Hepatic stellate cell (primary cell): ENCODE measurements around the gene IRAK1BP1.
"Not testable (repeated sequence)": the region's sequence is repeated elsewhere in the genome, so short reads cannot be mapped to it uniquely, and the experiment has no call there.

Experiments used
- DNase-seq: peaks from one replicate; pipeline ENCODE4 v3.0.0; 2011; ENCODE audit warnings: low spot score

IRAK1BP1 gene

GRCh38 chr6:78867370-78868040 lies at the start of gene IRAK1BP1:
Gene IRAK1BP1, plus strand, starts transcription at chr6:78867551. Its CDS starts 26 bp downstream, at chr6:78867577.
- peak; percentile 78 for DNase-seq

- DNase-seq, result no peak
Measured at GRCh38 chr6:78824045-78824444, 43.3 kb upstream of the IRAK1BP1 start.

- no peak for DNase-seq
Measured at GRCh38 chr6:78829407-78829806, 37.9 kb upstream of the IRAK1BP1 start.

GRCh38 chr6:78830805-78831204 lies 36.5 kb upstream of the IRAK1BP1 start:
- DNase-seq, result no peak

GRCh38 chr6:78831492-78831891 lies 35.9 kb upstream of the IRAK1BP1 start:
- no peak for DNase-seq

- DNase-seq, result no peak
Measured at GRCh38 chr6:78832091-78832808, 35.1 kb upstream of the IRAK1BP1 start.

GRCh38 chr6:78835817-78836216 lies 31.5 kb upstream of the IRAK1BP1 start:
- no peak for DNase-seq

- DNase-seq, result no peak
Measured at GRCh38 chr6:78836598-78836997, 30.8 kb upstream of the IRAK1BP1 start.

- DNase-seq, result no peak
Measured at GRCh38 chr6:78841111-78841510, 26.2 kb upstream of the IRAK1BP1 start.

- DNase-seq, result no peak
Measured at GRCh38 chr6:78842953-78843352, 24.4 kb upstream of the IRAK1BP1 start.

- no peak for DNase-seq
Measured at GRCh38 chr6:78844899-78845298, 22.5 kb upstream of the IRAK1BP1 start.

- DNase-seq, result no peak
Measured at GRCh38 chr6:78845567-78845966, 21.8 kb upstream of the IRAK1BP1 start.

- DNase-seq, result no peak
Measured at GRCh38 chr6:78850621-78851020, 16.7 kb upstream of the IRAK1BP1 start.

GRCh38 chr6:78851156-78851555 lies 16.2 kb upstream of the IRAK1BP1 start:
- no peak for DNase-seq

GRCh38 chr6:78854546-78854945 lies 12.8 kb upstream of the IRAK1BP1 start:
- no peak for DNase-seq

- not testable (repeated sequence) for DNase-seq
Measured at GRCh38 chr6:78858339-78858938, 8.9 kb upstream of the IRAK1BP1 start.

- no peak for DNase-seq
Measured at GRCh38 chr6:78861509-78861908, 5.8 kb upstream of the IRAK1BP1 start.

GRCh38 chr6:78863576-78863975 lies 3.8 kb upstream of the IRAK1BP1 start:
- DNase-seq, result no peak

GRCh38 chr6:78864957-78865356 lies 2.4 kb upstream of the IRAK1BP1 start:
- DNase-seq, result no peak

- no peak for DNase-seq
Measured at GRCh38 chr6:78867020-78867369, 356 bp upstream of the IRAK1BP1 start.

GRCh38 chr6:78868116-78868515 lies 765 bp downstream of the IRAK1BP1 start:
- DNase-seq, result no peak

GRCh38 chr6:78875505-78875904 lies 8.2 kb downstream of the IRAK1BP1 start:
- no peak for DNase-seq

GRCh38 chr6:78883651-78884050 lies 16.3 kb downstream of the IRAK1BP1 start:
- no peak for DNase-seq
